SU-DHL-6 (cell line): ENCODE measurements around the gene TMPRSS13.

Experiments
- H2AFZ ChIP-seq: fragments of 200-600 bp; sonication (generic); 2 replicates; pipeline ENCODE4 v1.6.1; 2014; ENCODE audit warnings: low read depth, mild to moderate bottlenecking, moderate library complexity, mixed read lengths, antibody characterized with exemption, low read length; ENCODE audit not compliant: severe bottlenecking
- H3F3A ChIP-seq: fragments of 200-600 bp; shearing (Covaris generic); 2 replicates; pipeline ENCODE4 v1.6.0; 2016; ENCODE audit warnings: antibody characterized with exemption, mild to moderate bottlenecking; ENCODE audit not compliant: insufficient read depth
- H3K27ac ChIP-seq: fragments of 200-600 bp; sonication (generic); 2 replicates; pipeline ENCODE4 v1.5.1; 2016; ENCODE audit warnings: low read depth, mild to moderate bottlenecking, low read length, moderate library complexity, mixed read lengths
- H3K27me3 ChIP-seq: fragments of 200-600 bp; sonication (generic), shearing (Covaris generic); 2 replicates; pipeline ENCODE4 v1.6.0; 2014; ENCODE audit warnings: mild to moderate bottlenecking, low read length
- H3K36me3 ChIP-seq: fragments of 200-600 bp; sonication (generic); 2 replicates; pipeline ENCODE4 v1.6.1; 2014; ENCODE audit warnings: mild to moderate bottlenecking, low read length, mixed read lengths
- H3K4me2 ChIP-seq: fragments of 300-600, 200-600 bp; shearing (Covaris generic), sonication (generic); 2 replicates; pipeline ENCODE4 v1.6.0; 2014; ENCODE audit warnings: low read length, low read depth, mild to moderate bottlenecking; ENCODE audit not compliant: poor library complexity, severe bottlenecking
- H3K4me3 ChIP-seq: fragments of 200-600 bp; sonication (generic); 2 replicates; pipeline ENCODE4 v1.5.1; 2014; ENCODE audit warnings: antibody characterized with exemption, low read length, mild to moderate bottlenecking, mixed read lengths; ENCODE audit not compliant: insufficient read depth, poor library complexity, severe bottlenecking
- H3K79me2 ChIP-seq: fragments of 200-600 bp; sonication (generic); 2 replicates; pipeline ENCODE4 v1.6.1; 2014; ENCODE audit warnings: mild to moderate bottlenecking, low read length, moderate library complexity; ENCODE audit not compliant: insufficient read depth
- H3K9ac ChIP-seq: fragments of 200-600 bp; sonication (generic); 2 replicates; pipeline ENCODE4 v1.7.0; 2014; ENCODE audit warnings: mild to moderate bottlenecking, low read length
- H3K9me2 ChIP-seq: fragments of 200-600 bp; sonication (generic); replicated peaks from 2 replicates; pipeline ENCODE4 v1.6.1; 2014; ENCODE audit warnings: low read length; ENCODE audit not compliant: insufficient read depth
- H3K9me3 ChIP-seq: fragments of 200-600 bp; sonication (generic); 2 replicates; pipeline ENCODE4 v1.6.1; 2014; ENCODE audit warnings: low read length, mixed read lengths; ENCODE audit not compliant: insufficient read depth
- H4K20me1 ChIP-seq: fragments of 200-600 bp; sonication (generic); 2 replicates; pipeline ENCODE4 v1.6.1; 2014; ENCODE audit warnings: low read depth, mild to moderate bottlenecking, antibody characterized with exemption, low read length, moderate library complexity, mixed read lengths
- EZH2phosphoT487 ChIP-seq: fragments of 200-600 bp; sonication (generic), shearing (Covaris generic); conservative IDR thresholded peaks from 2 replicates; pipeline ENCODE4 v1.6.1; 2018; ENCODE audit warnings: mild to moderate bottlenecking, antibody characterized with exemption, low read length, moderate library complexity, mixed read lengths
- TF ChIP-seq, protein P1 (sequence below): fragments of 200-600 bp; sonication (generic); IDR thresholded peaks from one replicate; pipeline ENCODE4 v1.5.1; 2017; ENCODE audit warnings: antibody characterized with exemption, mild to moderate bottlenecking, low read length, moderate library complexity; ENCODE audit not compliant: insufficient read depth, poor library complexity, severe bottlenecking

Gene TMPRSS13

DNA sequence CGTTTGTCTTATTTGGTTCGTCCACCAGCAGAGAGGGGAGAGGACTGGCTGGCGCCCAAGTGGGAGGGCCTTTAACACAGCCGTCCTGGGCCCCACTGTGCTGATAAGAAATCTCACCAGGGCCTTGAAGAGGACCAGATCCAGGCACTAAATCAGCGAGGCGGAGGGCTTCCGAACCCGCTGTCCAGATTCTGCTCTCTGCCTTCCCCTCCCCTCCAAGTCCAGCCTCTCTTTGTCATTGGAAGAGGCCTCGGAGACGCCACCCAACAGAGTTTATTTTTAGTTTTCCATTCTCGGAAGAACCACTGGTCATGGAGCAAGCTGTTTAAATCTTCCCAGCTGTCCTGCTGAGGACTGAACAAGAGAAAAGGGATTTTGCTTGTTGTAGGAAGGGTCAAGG, 43.4 kb downstream of the TMPRSS13 start:
- no peaks in the 10 kb centered on the region for H3K27me3 ChIP-seq
- no peaks in the 10 kb centered on the region for H4K20me1 ChIP-seq
- no peaks in the 10 kb centered on the region for H3K9me3 ChIP-seq
- no peak for TF ChIP-seq EZH2phosphoT487
- TF ChIP-seq, protein P1, sequence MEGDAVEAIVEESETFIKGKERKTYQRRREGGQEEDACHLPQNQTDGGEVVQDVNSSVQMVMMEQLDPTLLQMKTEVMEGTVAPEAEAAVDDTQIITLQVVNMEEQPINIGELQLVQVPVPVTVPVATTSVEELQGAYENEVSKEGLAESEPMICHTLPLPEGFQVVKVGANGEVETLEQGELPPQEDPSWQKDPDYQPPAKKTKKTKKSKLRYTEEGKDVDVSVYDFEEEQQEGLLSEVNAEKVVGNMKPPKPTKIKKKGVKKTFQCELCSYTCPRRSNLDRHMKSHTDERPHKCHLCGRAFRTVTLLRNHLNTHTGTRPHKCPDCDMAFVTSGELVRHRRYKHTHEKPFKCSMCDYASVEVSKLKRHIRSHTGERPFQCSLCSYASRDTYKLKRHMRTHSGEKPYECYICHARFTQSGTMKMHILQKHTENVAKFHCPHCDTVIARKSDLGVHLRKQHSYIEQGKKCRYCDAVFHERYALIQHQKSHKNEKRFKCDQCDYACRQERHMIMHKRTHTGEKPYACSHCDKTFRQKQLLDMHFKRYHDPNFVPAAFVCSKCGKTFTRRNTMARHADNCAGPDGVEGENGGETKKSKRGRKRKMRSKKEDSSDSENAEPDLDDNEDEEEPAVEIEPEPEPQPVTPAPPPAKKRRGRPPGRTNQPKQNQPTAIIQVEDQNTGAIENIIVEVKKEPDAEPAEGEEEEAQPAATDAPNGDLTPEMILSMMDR = no peak
- no peaks in the 10 kb centered on the region for H3K79me2 ChIP-seq
- H3K4me2 ChIP-seq = no peak overlapping the region
- H3K4me3 ChIP-seq = no peak overlapping the region
- H3K9me2 ChIP-seq = no peaks in the 10 kb centered on the region
- H3K36me3 ChIP-seq = no peaks in the 10 kb centered on the region
- no peaks in the 10 kb centered on the region for H3F3A ChIP-seq
- H3K9ac ChIP-seq = no peak overlapping the region
- no peak overlapping the region for H3K27ac ChIP-seq
- H2AFZ ChIP-seq = no peak overlapping the region

DNA sequence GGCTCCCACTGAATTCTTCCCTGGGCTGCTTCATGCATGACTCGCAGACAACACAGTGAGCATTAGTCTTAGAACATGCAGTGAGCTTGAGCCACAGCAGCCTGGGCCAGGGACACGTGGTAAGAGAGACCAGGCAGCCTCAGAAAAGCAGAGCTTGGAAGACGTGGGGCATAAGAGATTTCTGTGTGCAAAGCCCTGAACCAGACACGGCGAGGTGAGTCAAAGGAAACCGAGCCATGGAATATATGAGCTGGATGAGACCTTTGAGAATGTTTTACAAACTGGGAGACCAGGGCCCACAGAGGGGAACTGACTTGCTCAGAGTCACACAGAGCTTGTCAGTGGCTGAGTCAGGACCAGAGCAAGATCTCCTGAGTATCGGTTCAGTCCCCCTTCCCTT, 44.2 kb downstream of the TMPRSS13 start:
- Histone ChIP-seq H3F3A (no peaks in the 10 kb centered on the region), H3K4me2 (no peak overlapping the region), H3K9ac (no peak overlapping the region), H3K79me2 (no peaks in the 10 kb centered on the region), H3K9me3 (no peaks in the 10 kb centered on the region), H2AFZ (no peak overlapping the region), H4K20me1 (no peaks in the 10 kb centered on the region), H3K4me3 (no peak overlapping the region), H3K36me3 (no peaks in the 10 kb centered on the region), H3K9me2 (no peaks in the 10 kb centered on the region), H3K27me3 (no peaks in the 10 kb centered on the region), H3K27ac (no peak overlapping the region)
- TF ChIP-seq EZH2phosphoT487 = no peak
- TF ChIP-seq, protein P1 = no peak

DNA sequence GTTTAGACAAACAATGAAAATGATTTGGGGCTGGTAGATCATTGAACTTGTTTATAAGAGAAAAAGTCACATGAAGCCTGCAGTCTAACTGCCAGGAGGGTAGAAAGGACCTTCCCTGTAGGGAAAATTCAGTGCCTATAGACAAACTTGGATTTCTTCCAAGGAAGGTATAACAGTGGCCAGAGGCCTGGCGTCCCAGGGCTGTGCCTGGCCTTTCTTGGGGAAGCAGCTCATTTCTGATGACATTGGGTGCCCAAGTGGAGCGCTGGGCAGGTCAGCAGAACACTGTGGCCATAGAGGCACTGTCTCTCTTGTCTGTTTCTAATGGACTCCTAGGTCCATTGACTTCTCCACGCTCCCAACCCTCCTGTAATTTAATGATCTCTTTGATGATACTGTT, 46.1 kb downstream of the TMPRSS13 start:
- Histone ChIP-seq H3F3A (no peaks in the 10 kb centered on the region), H4K20me1 (no peaks in the 10 kb centered on the region), H3K9me2 (no peaks in the 10 kb centered on the region), H3K36me3 (no peaks in the 10 kb centered on the region), H3K9ac (no peak overlapping the region), H3K27ac (no peak overlapping the region), H3K9me3 (no peaks in the 10 kb centered on the region), H2AFZ (no peak overlapping the region), H3K79me2 (no peaks in the 10 kb centered on the region), H3K27me3 (no peaks in the 10 kb centered on the region), H3K4me3 (no peak overlapping the region), H3K4me2 (no peak overlapping the region)
- TF ChIP-seq EZH2phosphoT487 = no peak
- TF ChIP-seq, protein P1 = no peak
